Activated CD8-positive, alpha-beta memory T cell treated with anti-CD3 and anti-CD28 coated beads, Interleukin-2, amount 10 ng/mL, durations not matched to agents 7 days and 5 days (primary cell): ENCODE data around the gene PDX1. TPM values are rescaled to one million over a fixed set of nuclear protein-coding genes. Genes with fewer than 3 reads are reported as not detected.

Experiments used
- ATAC-seq: fragments of 150-1000 bp; cut with Tn5 transposase; one replicate; pipeline ENCODE4 v1.10.0; 2021; ENCODE audit warnings: moderate library complexity
- CTCF ChIA-PET: fragments of 350-600 bp; sonication (Branson Sonifier 250); formaldehyde crosslinking; loops from one replicate; lab custom pipeline; 2021; ENCODE audit warnings: antibody characterized with exemption; lab: Charles Lee
- DNase-seq: peaks from one replicate; pipeline ENCODE4 v3.0.0-alpha.2; 2020
- H3K27ac Mint-ChIP-seq: one replicate; pipeline ENCODE4 v1.8.0; 2021; ENCODE audit warnings: mild to moderate bottlenecking, mixed read lengths
- H3K27me3 Mint-ChIP-seq: one replicate; pipeline ENCODE4 v1.8.0; 2021; ENCODE audit warnings: mixed read lengths
- H3K36me3 Mint-ChIP-seq: one replicate; pipeline ENCODE4 v1.8.0; 2021; ENCODE audit warnings: mild to moderate bottlenecking, mixed read lengths
- H3K4me1 Mint-ChIP-seq: one replicate; pipeline ENCODE4 v1.8.0; 2021; ENCODE audit warnings: mixed read lengths
- H3K4me3 Mint-ChIP-seq: one replicate; pipeline ENCODE4 v1.8.0; 2021; ENCODE audit warnings: mild to moderate bottlenecking, moderate library complexity, mixed read lengths
- H3K9me3 Mint-ChIP-seq: one replicate; pipeline ENCODE4 v1.8.0; 2022; ENCODE audit warnings: low read depth, mixed read lengths
- total RNA-seq, 2 experiments: library from RNA; stranded (reverse); gene quantifications; one replicate each; pipeline ENCODE4 v1.2.3, GENCODE V29; 2021

Gene PDX1
- not detected for total RNA-seq

DNA sequence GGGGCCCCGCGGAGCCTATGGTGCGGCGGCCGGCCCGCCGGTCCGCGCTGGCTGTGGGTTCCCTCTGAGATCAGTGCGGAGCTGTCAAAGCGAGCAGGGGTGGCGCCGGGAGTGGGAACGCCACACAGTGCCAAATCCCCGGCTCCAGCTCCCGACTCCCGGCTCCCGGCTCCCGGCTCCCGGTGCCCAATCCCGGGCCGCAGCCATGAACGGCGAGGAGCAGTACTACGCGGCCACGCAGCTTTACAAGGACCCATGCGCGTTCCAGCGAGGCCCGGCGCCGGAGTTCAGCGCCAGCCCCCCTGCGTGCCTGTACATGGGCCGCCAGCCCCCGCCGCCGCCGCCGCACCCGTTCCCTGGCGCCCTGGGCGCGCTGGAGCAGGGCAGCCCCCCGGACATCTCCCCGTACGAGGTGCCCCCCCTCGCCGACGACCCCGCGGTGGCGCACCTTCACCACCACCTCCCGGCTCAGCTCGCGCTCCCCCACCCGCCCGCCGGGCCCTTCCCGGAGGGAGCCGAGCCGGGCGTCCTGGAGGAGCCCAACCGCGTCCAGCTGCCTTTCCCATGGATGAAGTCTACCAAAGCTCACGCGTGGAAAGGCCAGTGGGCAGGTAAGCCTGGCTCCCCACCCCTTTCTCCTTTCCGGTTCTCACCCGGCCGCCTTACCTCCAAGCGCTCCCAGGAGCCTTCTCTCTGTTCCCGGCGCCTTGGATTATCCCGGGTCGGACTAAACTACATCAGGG is at the start of gene PDX1:
TSS of gene PDX1 (plus strand) at position 67 of the 743 bp plus-strand sequence. CDS start at position 206, 139 bp downstream.
- ATAC-seq (no peak), DNase-seq (no peak)
- Mint-ChIP-seq H3K9me3 (no peaks in the 10 kb centered on the region), H3K36me3 (peaks cover 2% of the 10 kb centered on the region), H3K27me3 (peaks cover 89% of the 10 kb centered on the region), H3K4me3 (peak within 1 kb of the TSS; percentile 46), H3K4me1 (peaks cover 9% of the 10 kb centered on the region), H3K27ac (peak within 1 kb of the TSS; percentile 43)
- CTCF ChIA-PET = interaction anchor here (1.1 kb wide), 1 partner anchor 34 kb away, joined by 4 read pairs; no protein-coding TSS in a partner anchor

DNA sequence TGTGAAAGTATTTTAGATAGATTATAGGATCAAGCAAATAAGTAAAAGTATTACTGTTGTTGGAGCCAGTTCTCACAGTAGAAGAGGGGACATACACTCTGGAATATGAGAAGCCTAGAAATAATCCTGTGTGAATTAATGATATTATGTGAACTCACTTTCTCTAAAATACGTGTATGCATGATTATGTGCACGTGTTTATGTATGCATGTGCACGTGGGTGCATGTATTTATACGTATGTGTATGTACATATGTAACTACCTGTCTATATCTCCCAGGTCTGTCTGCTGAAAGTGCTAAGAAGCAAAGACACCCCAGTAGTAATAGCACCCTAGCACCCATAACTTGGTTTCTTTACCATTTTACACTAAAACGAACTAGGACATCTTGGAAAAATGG is 41.5 kb upstream of the PDX1 start:
- Mint-ChIP-seq H3K27ac (no peak overlapping the region), H3K27me3 (peaks cover 52% of the 10 kb centered on the region), H3K9me3 (no peaks in the 10 kb centered on the region), H3K36me3 (no peaks in the 10 kb centered on the region), H3K4me3 (no peak overlapping the region), H3K4me1 (no peaks in the 10 kb centered on the region)
- DNase-seq = no peak
- ATAC-seq = no peak
- CTCF ChIA-PET = no interaction called here

DNA sequence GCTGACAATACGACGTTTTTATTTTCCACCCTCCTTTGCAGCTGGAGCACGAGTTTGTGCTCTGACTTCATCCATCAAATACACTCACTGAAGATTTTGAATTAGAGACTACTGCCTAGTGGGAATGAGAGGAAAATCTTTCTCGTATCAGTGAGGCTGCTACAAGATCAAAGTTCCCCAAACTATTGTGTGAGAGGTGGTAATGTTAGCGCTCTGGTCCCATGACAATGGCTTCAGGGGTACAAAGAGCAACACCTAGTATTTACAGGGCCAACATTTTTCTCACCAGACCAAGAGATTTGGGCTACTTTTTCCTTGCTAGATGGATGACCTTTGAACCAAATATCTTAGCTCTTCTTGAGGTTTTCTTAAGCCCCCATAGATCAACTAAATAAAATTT is 30.3 kb upstream of the PDX1 start:
- peaks cover 46% of the 10 kb centered on the region for H3K27me3 Mint-ChIP-seq
- CTCF ChIA-PET = no interaction called here

DNA sequence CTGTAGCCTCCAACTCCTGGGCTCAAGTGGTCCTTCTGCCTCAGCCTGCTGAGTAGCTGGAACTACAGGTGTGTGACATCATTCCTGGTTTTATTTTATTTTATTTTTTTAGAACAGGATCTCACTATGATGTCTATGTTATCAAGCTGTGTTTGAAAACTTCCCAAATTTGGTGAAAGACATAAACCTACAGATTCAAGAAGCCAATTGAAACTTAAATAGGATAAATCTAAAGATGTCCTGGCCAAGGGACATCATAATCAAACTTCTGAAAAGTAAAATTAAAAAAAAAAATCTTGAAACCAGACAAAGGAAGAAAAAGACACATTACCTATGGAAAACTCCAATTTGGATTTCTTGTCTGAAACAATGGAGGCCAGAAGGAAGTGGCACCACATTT is 23.1 kb upstream of the PDX1 start:
- H3K4me1 Mint-ChIP-seq = no peaks in the 10 kb centered on the region
- no peak overlapping the region for H3K27ac Mint-ChIP-seq
- H3K27me3 Mint-ChIP-seq = peaks cover 54% of the 10 kb centered on the region
- DNase-seq = no peak
- ATAC-seq = no peak
- H3K4me3 Mint-ChIP-seq = no peak overlapping the region
- CTCF ChIA-PET = no interaction called here
- no peaks in the 10 kb centered on the region for H3K36me3 Mint-ChIP-seq
- no peaks in the 10 kb centered on the region for H3K9me3 Mint-ChIP-seq

More for the DNA sequence above, 30.3 kb upstream of the PDX1 start:
- H3K9me3 Mint-ChIP-seq = no peaks in the 10 kb centered on the region
- no peak overlapping the region for H3K27ac Mint-ChIP-seq
- DNase-seq = no peak
- no peaks in the 10 kb centered on the region for H3K36me3 Mint-ChIP-seq
- H3K4me1 Mint-ChIP-seq = no peaks in the 10 kb centered on the region
- no peak overlapping the region for H3K4me3 Mint-ChIP-seq
- ATAC-seq = no peak

DNA sequence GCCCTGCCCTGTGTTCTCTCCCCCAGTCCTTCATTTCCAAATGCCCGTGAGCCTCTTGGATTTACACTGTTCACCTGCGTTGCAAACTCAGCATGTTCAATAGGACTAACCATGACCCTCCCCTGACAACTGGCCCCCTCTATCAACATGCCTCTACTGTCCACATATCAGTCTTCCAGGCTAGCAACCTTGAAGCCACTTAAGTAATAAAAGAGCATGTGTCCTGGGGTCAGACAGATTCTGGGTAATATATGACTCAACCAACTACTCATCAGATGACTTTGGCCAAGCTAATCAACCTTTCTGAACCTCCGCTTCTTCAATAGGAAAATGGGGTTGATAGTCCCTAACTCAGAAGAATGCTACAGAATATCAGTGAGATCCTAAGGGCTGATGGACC is 15.1 kb upstream of the PDX1 start:
- CTCF ChIA-PET = no interaction called here
- H3K4me1 Mint-ChIP-seq = no peaks in the 10 kb centered on the region
- DNase-seq (no peak), ATAC-seq (no peak)
- H3K4me3 Mint-ChIP-seq = no peak overlapping the region
- H3K36me3 Mint-ChIP-seq = no peaks in the 10 kb centered on the region
- no peak overlapping the region for H3K27ac Mint-ChIP-seq
- H3K9me3 Mint-ChIP-seq = no peaks in the 10 kb centered on the region
- H3K27me3 Mint-ChIP-seq = peaks cover 55% of the 10 kb centered on the region

DNA sequence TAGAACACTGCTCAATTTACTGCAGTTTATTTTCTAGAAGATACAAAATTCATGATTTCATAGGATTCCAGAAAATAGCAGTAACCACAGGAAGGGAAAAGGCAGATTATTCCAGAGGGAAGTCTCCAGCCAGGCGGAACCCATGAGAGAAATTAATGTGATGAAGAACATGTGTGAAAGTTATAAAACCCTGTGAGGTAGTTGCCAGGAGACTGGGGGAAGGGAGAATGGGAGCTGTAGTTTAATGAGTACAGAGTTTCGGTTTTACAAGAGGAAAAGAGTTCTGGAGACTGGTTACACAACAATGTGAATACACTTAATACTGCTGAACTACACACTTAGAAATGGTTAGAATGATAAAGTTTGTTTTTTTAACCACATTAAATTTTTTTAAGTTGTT is 14.2 kb upstream of the PDX1 start:
- H3K9me3 Mint-ChIP-seq = no peaks in the 10 kb centered on the region
- no peak for DNase-seq
- H3K27me3 Mint-ChIP-seq = peaks cover 60% of the 10 kb centered on the region
- ATAC-seq = no peak
- no peak overlapping the region for H3K27ac Mint-ChIP-seq
- no peaks in the 10 kb centered on the region for H3K4me1 Mint-ChIP-seq
- CTCF ChIA-PET = no interaction called here
- H3K4me3 Mint-ChIP-seq = no peak overlapping the region
- no peaks in the 10 kb centered on the region for H3K36me3 Mint-ChIP-seq

DNA sequence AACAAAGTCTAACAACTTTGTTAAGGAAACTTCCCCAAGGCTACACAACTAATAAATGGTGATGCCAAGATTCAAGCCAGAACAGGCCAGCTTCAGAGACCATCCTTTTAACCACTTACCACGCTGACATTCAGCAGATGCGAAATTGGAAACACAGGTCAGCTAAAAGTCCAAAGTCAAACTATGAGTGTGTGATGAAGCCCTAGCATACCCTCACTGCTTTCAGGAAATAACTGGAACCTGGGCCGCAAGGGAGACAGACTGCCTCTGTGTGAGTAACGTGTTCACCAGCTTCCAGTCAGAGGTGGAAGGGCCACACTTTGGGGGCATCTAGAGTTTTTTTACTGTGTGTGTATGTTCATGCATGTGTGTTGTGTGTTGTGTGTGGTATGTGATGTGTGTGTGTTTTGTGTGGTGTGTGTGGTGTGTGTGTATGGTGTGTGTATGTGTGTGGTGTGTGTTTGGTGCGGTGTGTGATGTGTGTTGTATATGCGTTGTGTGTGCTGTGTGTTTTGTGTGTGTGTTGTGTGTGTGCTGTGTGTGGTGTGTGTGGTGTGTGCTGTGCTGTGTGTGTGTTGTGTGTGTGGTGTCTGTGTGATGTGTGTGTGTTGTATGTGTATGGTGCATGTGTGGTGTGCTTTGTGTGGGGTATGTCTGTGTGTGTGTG is 12.5 kb upstream of the PDX1 start:
- no peak overlapping the region for H3K27ac Mint-ChIP-seq
- H3K36me3 Mint-ChIP-seq = no peaks in the 10 kb centered on the region
- DNase-seq (no peak), ATAC-seq (no peak)
- no peak overlapping the region for H3K4me3 Mint-ChIP-seq
- H3K9me3 Mint-ChIP-seq = no peaks in the 10 kb centered on the region
- CTCF ChIA-PET = no interaction called here
- no peaks in the 10 kb centered on the region for H3K4me1 Mint-ChIP-seq
- peaks cover 56% of the 10 kb centered on the region for H3K27me3 Mint-ChIP-seq

DNA sequence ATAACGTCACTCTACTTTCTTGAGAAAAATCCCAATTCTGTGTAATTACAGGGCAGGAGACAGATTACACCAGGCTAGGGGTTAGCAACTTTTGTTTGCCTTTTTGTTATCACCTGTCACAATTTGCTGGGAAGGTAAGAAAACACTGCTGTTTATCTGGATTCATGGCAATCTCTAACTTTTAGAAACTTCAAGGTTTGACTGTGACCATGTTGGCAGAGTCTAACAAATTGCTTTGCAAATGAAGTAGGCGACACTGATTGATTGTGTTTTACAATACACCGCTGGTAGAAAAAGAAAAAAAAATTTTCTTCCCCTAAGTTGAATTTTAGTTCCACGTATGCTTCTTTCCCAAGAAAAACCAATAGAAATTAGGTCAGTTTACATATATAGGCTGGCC is 10.4 kb upstream of the PDX1 start:
- no peak for DNase-seq
- Mint-ChIP-seq H3K36me3 (no peaks in the 10 kb centered on the region), H3K4me1 (no peaks in the 10 kb centered on the region), H3K27me3 (peaks cover 57% of the 10 kb centered on the region), H3K27ac (no peak overlapping the region), H3K9me3 (no peaks in the 10 kb centered on the region), H3K4me3 (no peak overlapping the region)
- CTCF ChIA-PET = no interaction called here
- no peak for ATAC-seq

DNA sequence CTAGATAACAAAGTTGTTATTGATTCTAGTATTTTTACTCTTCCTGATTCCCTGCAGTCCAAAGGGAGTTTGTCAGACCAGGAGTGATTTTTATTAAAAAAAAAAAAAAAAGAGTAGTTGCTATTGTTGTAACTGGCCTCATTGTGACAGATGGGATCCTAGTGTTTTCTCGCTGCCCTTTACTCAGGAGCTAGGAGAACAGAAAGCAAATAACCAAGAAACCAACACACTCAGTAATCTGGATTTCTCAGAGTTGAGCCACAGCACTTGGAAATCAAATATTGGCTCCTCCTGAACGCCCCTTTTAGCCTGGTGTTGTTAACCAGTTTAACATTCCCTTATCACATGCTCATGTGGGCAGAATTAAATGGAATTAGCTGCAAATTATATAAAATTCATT is 8.3 kb upstream of the PDX1 start:
- Mint-ChIP-seq H3K9me3 (no peaks in the 10 kb centered on the region), H3K4me1 (no peaks in the 10 kb centered on the region), H3K4me3 (no peak overlapping the region), H3K27ac (no peak overlapping the region), H3K36me3 (no peaks in the 10 kb centered on the region), H3K27me3 (peaks cover 67% of the 10 kb centered on the region)
- DNase-seq (no peak), ATAC-seq (no peak)
- CTCF ChIA-PET = no interaction called here

DNA sequence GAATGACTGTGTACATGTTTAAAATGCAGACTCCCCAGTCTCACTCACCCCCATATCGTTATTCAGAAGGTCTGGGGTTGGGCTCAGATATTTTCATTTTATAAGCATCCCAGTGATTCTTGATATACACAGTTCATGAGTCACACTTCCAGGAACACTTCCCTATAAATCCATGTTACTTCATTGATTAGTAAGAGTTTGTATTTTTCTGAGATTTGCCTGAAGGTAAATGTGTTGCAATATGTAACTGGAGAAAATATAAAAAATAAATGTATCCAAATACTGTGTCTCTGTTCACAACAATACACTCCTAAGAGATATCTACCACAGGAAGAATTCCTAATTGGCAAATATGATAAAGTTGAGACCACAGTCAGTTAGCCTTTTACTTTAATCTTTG is 6.6 kb upstream of the PDX1 start:
- Mint-ChIP-seq H3K4me3 (no peak overlapping the region), H3K36me3 (no peaks in the 10 kb centered on the region), H3K4me1 (peaks cover 4% of the 10 kb centered on the region), H3K9me3 (no peaks in the 10 kb centered on the region), H3K27me3 (peaks cover 74% of the 10 kb centered on the region), H3K27ac (no peak overlapping the region)
- CTCF ChIA-PET = no interaction called here
- no peak for DNase-seq
- ATAC-seq = no peak

DNA sequence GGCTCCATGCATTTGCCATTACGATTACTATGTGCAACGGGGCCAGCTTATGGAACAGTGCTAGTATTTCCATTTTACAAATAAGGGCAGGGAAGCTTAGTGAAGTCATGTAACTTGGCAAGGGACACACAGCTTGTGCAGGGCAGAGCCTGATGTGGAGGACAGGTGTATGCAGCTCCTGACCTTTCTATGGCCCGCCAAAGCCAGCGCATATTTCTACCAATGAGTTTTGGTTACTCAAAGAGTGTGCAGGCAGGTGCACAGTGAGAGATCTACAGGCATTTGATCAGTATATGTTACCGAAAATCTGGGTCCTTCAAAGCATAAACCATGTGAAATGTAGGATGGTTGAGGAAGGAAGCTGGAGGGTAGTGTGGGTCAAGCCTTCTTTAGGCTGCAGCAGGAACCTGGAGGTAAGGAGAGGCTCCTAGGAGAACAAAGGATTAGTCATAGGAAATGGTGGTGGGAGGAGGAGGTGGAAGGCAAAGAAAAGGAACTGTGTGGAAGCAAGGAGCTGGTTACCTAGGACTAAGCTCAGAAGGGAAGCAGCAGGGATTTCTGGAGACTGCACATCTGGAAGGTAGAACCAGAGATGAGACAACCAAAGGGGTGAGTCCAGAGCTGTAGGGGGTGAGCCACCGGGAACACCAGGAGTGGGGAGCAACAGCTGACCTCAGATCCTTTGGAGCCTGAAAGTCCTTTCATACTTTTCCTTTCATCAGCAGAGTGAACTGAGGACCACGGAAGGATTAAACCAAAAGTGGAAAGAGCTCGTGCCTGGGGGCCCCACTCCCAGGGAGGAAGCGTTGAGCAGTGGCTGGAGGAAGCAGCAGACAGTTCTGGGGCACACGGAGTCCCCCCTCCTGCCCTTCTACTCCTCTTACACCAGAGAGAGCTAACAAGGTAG is 4.2 kb upstream of the PDX1 start:
- Mint-ChIP-seq H3K9me3 (no peaks in the 10 kb centered on the region), H3K4me3 (no peak overlapping the region), H3K36me3 (peaks cover 2% of the 10 kb centered on the region), H3K4me1 (peaks cover 5% of the 10 kb centered on the region), H3K27me3 (peaks cover 70% of the 10 kb centered on the region), H3K27ac (no peak overlapping the region)
- no peak for DNase-seq
- CTCF ChIA-PET = interaction anchor here (0.6 to 2.1 kb wide), 3 partner anchors 85 to 779 kb away, joined by 3 to 7 read pairs (median 5); no protein-coding TSS in a partner anchor
- ATAC-seq = no peak

DNA sequence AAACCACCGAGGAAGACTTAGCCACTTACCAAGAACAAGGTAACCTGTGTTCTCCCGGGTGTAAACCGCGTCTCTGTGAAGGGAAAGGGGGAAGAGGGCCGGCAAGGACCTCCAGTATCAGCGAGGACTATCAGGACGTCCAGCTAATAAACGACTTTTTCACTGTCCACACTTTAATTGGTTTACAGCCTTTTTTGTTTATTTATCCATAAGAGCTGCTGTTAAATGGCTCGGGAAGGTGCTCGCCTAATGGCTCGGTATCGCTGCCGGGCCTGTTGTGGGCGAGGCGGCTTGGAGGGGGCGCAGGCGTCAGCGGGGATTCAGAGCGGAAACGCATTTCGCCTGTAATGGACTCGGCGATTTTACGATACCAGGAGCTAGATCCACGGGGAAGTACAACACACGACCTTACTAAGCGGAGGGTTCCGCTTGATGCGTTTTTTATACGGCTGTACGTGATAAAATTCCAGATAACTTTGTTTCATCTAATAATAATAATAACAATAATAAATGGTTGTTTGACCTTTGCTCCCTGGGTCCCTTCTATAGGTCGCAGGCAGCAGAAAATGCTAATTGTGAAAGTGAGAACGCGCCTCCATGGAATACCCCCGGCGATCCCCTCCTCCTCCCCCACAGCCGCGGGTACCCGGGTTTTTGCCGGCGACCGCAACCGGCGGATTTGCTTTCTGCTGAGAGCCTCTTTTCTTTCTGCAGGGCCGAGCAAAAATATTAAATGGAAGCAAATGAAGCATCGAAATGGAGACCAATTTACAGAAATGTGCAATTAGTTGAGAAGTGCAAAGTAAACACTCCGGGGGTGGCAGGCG is 2.5 kb upstream of the PDX1 start:
- CTCF ChIA-PET = no interaction called here
- peaks cover 9% of the 10 kb centered on the region for H3K4me1 Mint-ChIP-seq
- H3K9me3 Mint-ChIP-seq = no peaks in the 10 kb centered on the region
- DNase-seq = no peak
- H3K27me3 Mint-ChIP-seq = peaks cover 79% of the 10 kb centered on the region
- H3K27ac Mint-ChIP-seq = peak overlapping the region; percentile 50
- H3K4me3 Mint-ChIP-seq = no peak overlapping the region
- H3K36me3 Mint-ChIP-seq = peaks cover 2% of the 10 kb centered on the region
- no peak for ATAC-seq
